Lower leg skin (tissue), 4 donors: ENCODE data around the gene GRM8. TPM values are rescaled to one million over a fixed set of nuclear protein-coding genes. Genes with fewer than 3 reads are reported as not detected.

ENCODE experiments used
- DNase-seq, 2 donors: peaks; one replicate each; pipeline ENCODE4 v3.0.0-alpha.2; 2019; ENCODE audit warnings: low spot score in 2 of 2
- H3K4me3 ChIP-seq: fragments of 200-600 bp; sonication (generic); 2 replicates; pipeline ENCODE4 v1.5.1; 2017; ENCODE audit warnings: mild to moderate bottlenecking, low read depth; ENCODE audit not compliant: poor library complexity, severe bottlenecking
- POLR2A ChIP-seq, 2 donors: fragments of 450-650 bp; IDR thresholded peaks; one replicate each; pipeline ENCODE4 v1.6.1; 2016 to 2017; ENCODE audit warnings: antibody characterized with exemption in 2 of 2, mild to moderate bottlenecking in 1 of 2, moderate library complexity in 1 of 2
- WGBS, 2 donors: methylation state at CpG; one replicate each; pipeline ENCODE4 v1.1.5; 2018; 5-methylcytosine and 5-hydroxymethylcytosine counted together
- intact Hi-C: fragments of 100-400 bp; cut with DNase I; formaldehyde crosslinking; loops from one replicate; pipeline ENCODE4 v1.15.0; 2023; ENCODE audit warnings: low total_unique reads
- total RNA-seq, 4 donors: library from RNA; depleted of rRNA; stranded (reverse); fragments of >200 nt; gene quantifications; one replicate each; pipeline ENCODE4 v1.1.0, GENCODE V29; 2016
- TF ChIP-seq, protein P1 (sequence below), 3 donors: fragments of 450-650 bp; IDR thresholded peaks; one replicate each; pipeline ENCODE4 v1.5.1; 2016; ENCODE audit warnings: antibody characterized with exemption in 3 of 3, mild to moderate bottlenecking in 3 of 3, moderate library complexity in 2 of 3

The GRM8 gene
- total RNA-seq, 4 donors from 2014 or later = 0.45 TPM; not detected in 3

DNA sequence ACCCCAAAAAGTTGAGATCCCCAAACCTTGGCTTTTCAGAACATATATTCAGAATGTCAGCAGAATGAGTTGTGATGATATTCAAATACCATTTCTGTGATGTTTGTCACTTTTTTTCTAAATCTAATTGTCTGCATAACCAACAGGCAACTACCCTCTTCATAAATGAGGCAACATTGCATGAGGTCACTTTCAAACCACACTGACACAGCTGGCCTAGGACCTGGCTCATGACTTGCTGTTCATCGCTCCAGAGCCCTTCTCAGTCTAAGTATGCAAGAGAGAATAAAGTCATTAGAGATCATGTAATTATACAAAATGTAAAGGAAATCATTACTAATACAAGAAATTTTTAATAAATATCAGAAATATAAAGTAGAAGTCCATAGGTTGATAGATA lies 681.9 kb downstream of the GRM8 start:
- no peak overlapping the region for H3K4me3 ChIP-seq
- no peak for TF ChIP-seq POLR2A (IDR thresholded peaks at IDR 0.05)
- TF ChIP-seq, protein P1, sequence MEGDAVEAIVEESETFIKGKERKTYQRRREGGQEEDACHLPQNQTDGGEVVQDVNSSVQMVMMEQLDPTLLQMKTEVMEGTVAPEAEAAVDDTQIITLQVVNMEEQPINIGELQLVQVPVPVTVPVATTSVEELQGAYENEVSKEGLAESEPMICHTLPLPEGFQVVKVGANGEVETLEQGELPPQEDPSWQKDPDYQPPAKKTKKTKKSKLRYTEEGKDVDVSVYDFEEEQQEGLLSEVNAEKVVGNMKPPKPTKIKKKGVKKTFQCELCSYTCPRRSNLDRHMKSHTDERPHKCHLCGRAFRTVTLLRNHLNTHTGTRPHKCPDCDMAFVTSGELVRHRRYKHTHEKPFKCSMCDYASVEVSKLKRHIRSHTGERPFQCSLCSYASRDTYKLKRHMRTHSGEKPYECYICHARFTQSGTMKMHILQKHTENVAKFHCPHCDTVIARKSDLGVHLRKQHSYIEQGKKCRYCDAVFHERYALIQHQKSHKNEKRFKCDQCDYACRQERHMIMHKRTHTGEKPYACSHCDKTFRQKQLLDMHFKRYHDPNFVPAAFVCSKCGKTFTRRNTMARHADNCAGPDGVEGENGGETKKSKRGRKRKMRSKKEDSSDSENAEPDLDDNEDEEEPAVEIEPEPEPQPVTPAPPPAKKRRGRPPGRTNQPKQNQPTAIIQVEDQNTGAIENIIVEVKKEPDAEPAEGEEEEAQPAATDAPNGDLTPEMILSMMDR (IDR thresholded peaks at IDR 0.05) = no peak
- WGBS, 2 donors = 84 to 88% methylated on average over 1 of the region's 1 CpG
- DNase-seq = no peak
- intact Hi-C loops = no loop called here

DNA sequence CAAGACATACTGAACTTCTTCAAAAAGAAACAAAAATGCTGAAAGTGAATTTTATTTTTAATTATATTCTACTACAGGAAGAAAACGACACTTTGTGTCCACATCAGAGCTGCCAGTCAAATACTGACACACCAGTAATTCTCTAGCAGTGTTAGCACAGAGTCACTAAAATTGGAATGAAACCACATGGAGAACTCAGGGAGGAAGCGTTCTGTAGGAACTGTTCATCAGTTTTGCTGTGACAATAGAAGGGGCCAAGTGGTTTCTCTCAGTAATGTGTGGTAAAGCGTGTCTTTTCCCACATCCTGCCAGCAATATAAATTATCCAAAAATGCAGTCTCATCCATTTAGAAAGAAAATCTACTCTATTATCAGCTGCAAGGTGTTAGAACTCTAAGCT lies 683.3 kb downstream of the GRM8 start:
- DNase-seq = no peak
- no peak overlapping the region for H3K4me3 ChIP-seq
- 29 to 34% methylated on average over 3 of the region's 3 CpGs for WGBS, 2 donors
- TF ChIP-seq POLR2A (IDR thresholded peaks at IDR 0.05) = no peak
- TF ChIP-seq, protein P1 (IDR thresholded peaks at IDR 0.05) = no peak
- intact Hi-C loops = no loop called here

DNA sequence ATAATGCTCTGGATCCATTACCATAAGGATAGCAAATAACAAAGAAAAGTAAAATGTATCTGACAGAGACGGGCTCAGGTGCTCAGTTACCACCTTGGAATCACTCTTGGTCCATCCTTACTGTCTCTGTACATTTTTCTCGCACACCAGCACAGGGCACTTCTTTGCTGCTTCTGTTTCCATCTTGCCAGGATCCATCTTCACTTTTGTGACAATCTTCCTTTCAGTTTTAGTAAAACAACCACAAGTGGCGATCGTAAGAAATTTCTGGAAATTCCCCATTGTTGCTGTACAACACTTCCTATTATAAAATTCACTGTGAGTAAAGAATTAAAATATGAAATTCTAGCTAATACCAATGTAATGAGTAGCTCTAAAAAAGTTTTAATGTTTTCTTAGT lies 695.5 kb downstream of the GRM8 start:
- WGBS, 2 donors = 82 to 88% methylated on average over 4 of the region's 4 CpGs

DNA sequence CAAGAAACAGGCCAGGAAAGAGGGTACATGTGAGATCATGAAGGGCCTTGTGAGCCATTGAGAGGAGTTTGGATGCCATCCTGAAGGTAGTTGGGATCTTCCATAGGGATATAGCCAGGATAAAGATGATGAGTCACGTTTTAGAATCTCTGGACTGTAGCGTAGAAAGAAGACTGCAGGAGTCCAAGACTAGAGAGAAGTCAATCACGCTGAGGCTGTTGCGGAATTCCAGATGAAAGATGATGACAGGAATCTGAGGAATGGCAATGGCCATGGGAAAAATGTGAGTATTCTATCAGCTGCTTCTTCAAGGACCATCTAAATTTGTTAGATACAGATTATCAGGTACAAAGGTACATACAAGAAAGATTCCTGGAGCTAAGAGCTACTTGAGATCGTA lies 711.3 kb downstream of the GRM8 start:
- 80 to 82% methylated on average over 5 of the region's 5 CpGs for WGBS, 2 donors
- TF ChIP-seq POLR2A (IDR thresholded peaks at IDR 0.05) = no peak
- TF ChIP-seq, protein P1 (IDR thresholded peaks at IDR 0.05) = no peak
- DNase-seq = no peak
- intact Hi-C loops = no loop called here
- no peak overlapping the region for H3K4me3 ChIP-seq

More for the DNA sequence above, 695.5 kb downstream of the GRM8 start:
- no peak for DNase-seq
- intact Hi-C loops = no loop called here
- no peak overlapping the region for H3K4me3 ChIP-seq
- TF ChIP-seq, protein P1 (IDR thresholded peaks at IDR 0.05) = no peak
- no peak for TF ChIP-seq POLR2A (IDR thresholded peaks at IDR 0.05)

DNA sequence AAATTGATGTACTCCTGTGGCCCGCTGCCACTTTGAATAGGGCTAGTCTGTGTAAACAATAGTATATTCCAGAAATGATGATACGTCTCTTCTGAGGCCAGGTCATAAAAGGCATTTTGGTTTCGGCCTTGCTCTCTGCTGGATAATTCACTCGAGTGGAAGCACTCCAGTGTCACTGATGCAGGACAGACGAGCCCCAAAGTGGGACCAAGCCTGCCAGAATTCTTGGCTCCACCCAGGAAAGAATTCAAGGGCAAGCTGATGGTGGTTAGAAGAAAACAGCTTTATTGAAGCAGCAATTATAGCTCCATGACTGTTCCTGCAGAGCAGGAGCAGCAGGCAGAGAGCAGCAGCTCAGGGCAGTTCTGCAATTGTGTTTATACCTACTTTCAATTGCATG lies 717.6 kb downstream of the GRM8 start:
- no peak overlapping the region for H3K4me3 ChIP-seq
- intact Hi-C loops = no loop called here
- TF ChIP-seq, protein P1 (IDR thresholded peaks at IDR 0.05) = no peak
- no peak for TF ChIP-seq POLR2A (IDR thresholded peaks at IDR 0.05)
- no peak for DNase-seq
- WGBS, 2 donors = 60 to 78% methylated on average over 5 of the region's 5 CpGs

DNA sequence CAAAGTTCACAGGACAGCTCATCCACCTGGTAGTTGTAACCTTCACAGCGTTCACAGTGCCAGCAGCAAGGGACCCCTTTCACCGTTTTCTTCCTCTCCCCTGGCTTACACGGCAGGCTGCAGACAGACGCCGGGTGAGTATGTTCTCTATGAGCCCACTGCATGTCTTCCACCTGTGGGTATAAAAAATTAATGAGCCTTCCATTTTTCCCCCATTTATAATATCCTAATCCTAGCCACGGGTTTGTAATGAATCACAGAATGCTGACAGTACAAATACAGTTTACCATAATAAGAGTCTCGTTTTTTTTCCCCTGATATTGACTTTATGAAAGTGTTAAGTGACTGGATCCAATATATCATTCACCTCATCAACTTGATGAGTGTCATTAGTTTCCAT lies 719.0 kb downstream of the GRM8 start:
- WGBS, 2 donors = 72 to 73% methylated on average over 7 of the region's 7 CpGs
- DNase-seq = no peak
- no peak overlapping the region for H3K4me3 ChIP-seq
- TF ChIP-seq, protein P1 (IDR thresholded peaks at IDR 0.05) = no peak
- no peak for TF ChIP-seq POLR2A (IDR thresholded peaks at IDR 0.05)
- intact Hi-C loops = no loop called here
